Measurements from ENCODE around the gene CLPSL1. TPM values are rescaled to one million over a fixed set of nuclear protein-coding genes. Genes with fewer than 3 reads are reported as not detected.
A peak's percentile ranks its signal among the peaks of the same experiment; 100 is the strongest.

The CLPSL1 gene
- polyA plus RNA-seq, 10 donors = not detected

- no peak for DNase-seq
Measured at GRCh38 chr6:35795453-35796071, 14.7 kb downstream of the CLPSL1 start.

- DNase-seq = no peak
Measured at GRCh38 chr6:35796236-35796635, 15.4 kb downstream of the CLPSL1 start.

GRCh38 chr6:35797837-35798526 is 17.2 kb downstream of the CLPSL1 start:
- DNase-seq = no peak

- no peak for DNase-seq
Measured at GRCh38 chr6:35798706-35799105, 17.9 kb downstream of the CLPSL1 start.

GRCh38 chr6:35801148-35801547 is 20.3 kb downstream of the CLPSL1 start:
- DNase-seq = no peak

GRCh38 chr6:35804996-35805736 is 24.3 kb downstream of the CLPSL1 start, which contains the start of gene LHFPL5:
TSS of gene LHFPL5 (plus strand) at chr6:35805352. CDS start at chr6:35805671, 319 bp downstream.
- DNase-seq = peak; percentile 26 to 78 (median 68)

GRCh38 chr6:35808688-35809087 is 27.9 kb downstream of the CLPSL1 start:
- peak in 1 of 3 donors; percentile 12 for DNase-seq

GRCh38 chr6:35809809-35810208 is 29.0 kb downstream of the CLPSL1 start:
- no peak for DNase-seq

GRCh38 chr6:35810971-35811698 is 30.3 kb downstream of the CLPSL1 start:
- DNase-seq = peak in 1 of 3 donors; percentile 13

- no peak for DNase-seq
Measured at GRCh38 chr6:35811699-35811995, 30.8 kb downstream of the CLPSL1 start.

GRCh38 chr6:35817515-35817914 is 36.7 kb downstream of the CLPSL1 start:
- DNase-seq = no peak

- no peak for DNase-seq
Measured at GRCh38 chr6:35823601-35824000, 42.8 kb downstream of the CLPSL1 start.

- DNase-seq = no peak
Measured at GRCh38 chr6:35824552-35825192, 43.9 kb downstream of the CLPSL1 start.

- DNase-seq = no peak
Measured at GRCh38 chr6:35829306-35829705, 48.5 kb downstream of the CLPSL1 start.

GRCh38 chr6:35831257-35832007 is 50.6 kb downstream of the CLPSL1 start:
- no peak for DNase-seq

GRCh38 chr6:35833536-35833935 is 52.7 kb downstream of the CLPSL1 start:
- no peak for DNase-seq

Other genes starting within 250 kb of the CLPSL1 start
- 10 to 100 TPM; 12.2 to 30.4 (median 17.0) TPM for gene FKBP5, start 92.1 kb upstream of the CLPSL1 start, polyA plus RNA-seq (ENCODE audit: insufficient read length in 10 of 10)
- gene ARMC12, start 44.0 kb upstream of the CLPSL1 start, polyA plus RNA-seq (ENCODE audit: insufficient read length in 10 of 10) = 1 to 10 TPM in 4 of 10 donors, under 1 TPM in 6; 0.59 to 1.6 (median 0.99) TPM
- gene CLPSL2, start 4.4 kb upstream of the CLPSL1 start, polyA plus RNA-seq (ENCODE audit: insufficient read length in 10 of 10) = not detected
- gene CLPS, start 16.3 kb downstream of the CLPSL1 start, polyA plus RNA-seq (ENCODE audit: insufficient read length in 10 of 10) = not detected
- not detected for gene LHFPL5, start 24.3 kb downstream of the CLPSL1 start, polyA plus RNA-seq (ENCODE audit: insufficient read length in 10 of 10)
- 10 to 100 TPM; 13.3 to 23.1 (median 18.9) TPM for gene SRPK1, start 140.1 kb downstream of the CLPSL1 start, polyA plus RNA-seq (ENCODE audit: insufficient read length in 10 of 10)
- gene SLC26A8, start 243.6 kb downstream of the CLPSL1 start, polyA plus RNA-seq (ENCODE audit: insufficient read length in 10 of 10) = under 1 TPM in 7 of 10 donors, not detected in 3; 0.04 to 0.25 (median 0.12) TPM
- gene MAPK14, start 246.8 kb downstream of the CLPSL1 start, polyA plus RNA-seq (ENCODE audit: insufficient read length in 10 of 10) = 10 to 100 TPM; 27.9 to 40.6 (median 33.8) TPM